ENCODE data around the gene RAB8A.

DNA sequence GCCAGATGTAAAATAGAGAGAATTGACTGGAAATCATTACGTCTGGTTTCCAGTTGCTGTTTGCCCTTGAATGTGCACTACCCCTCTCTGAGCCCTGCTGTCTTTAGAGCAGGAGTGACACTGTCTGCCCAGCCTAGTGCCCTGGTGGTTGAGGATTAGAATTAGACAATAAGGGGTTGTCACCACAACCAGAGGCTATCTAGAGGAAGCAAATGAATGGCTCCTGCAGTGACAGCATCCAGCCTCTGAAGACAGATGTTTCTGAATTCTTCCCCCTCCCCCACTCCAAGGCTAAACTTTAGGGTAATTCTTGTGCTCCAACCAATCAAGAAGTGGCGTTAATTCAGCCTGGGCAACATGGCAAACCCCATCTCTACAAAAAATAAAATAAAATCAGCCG lies 2.0 kb downstream of the RAB8A start:
- no peak for TF ChIP-seq POLR2A (IDR thresholded peaks at IDR 0.05)
- TF ChIP-seq, protein P1, sequence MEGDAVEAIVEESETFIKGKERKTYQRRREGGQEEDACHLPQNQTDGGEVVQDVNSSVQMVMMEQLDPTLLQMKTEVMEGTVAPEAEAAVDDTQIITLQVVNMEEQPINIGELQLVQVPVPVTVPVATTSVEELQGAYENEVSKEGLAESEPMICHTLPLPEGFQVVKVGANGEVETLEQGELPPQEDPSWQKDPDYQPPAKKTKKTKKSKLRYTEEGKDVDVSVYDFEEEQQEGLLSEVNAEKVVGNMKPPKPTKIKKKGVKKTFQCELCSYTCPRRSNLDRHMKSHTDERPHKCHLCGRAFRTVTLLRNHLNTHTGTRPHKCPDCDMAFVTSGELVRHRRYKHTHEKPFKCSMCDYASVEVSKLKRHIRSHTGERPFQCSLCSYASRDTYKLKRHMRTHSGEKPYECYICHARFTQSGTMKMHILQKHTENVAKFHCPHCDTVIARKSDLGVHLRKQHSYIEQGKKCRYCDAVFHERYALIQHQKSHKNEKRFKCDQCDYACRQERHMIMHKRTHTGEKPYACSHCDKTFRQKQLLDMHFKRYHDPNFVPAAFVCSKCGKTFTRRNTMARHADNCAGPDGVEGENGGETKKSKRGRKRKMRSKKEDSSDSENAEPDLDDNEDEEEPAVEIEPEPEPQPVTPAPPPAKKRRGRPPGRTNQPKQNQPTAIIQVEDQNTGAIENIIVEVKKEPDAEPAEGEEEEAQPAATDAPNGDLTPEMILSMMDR (IDR thresholded peaks at IDR 0.05): no peak

Measured in thyroid gland (tissue), 4 donors.